Nephron progenitor cell (in vitro differentiated cells): ENCODE data around the gene PRDM11.

Experiments used
- DNase-seq: peaks from one replicate; pipeline ENCODE4 v3.0.0; 2021
- H3K27ac Mint-ChIP-seq: 2 replicates; pipeline ENCODE4 v1.8.0; 2021; ENCODE audit warnings: mild to moderate bottlenecking, moderate library complexity, mixed read lengths
- H3K27me3 Mint-ChIP-seq: 2 replicates; pipeline ENCODE4 v1.8.0; 2021; ENCODE audit warnings: mild to moderate bottlenecking, low read depth, mixed read lengths; ENCODE audit not compliant: poor library complexity
- H3K36me3 Mint-ChIP-seq: 2 replicates; pipeline ENCODE4 v1.8.0; 2021; ENCODE audit warnings: low read depth, mixed read lengths
- H3K4me1 Mint-ChIP-seq: 2 replicates; pipeline ENCODE4 v1.8.0; 2021; ENCODE audit warnings: mixed read lengths
- H3K4me3 Mint-ChIP-seq: 2 replicates; pipeline ENCODE4 v1.8.0; 2021; ENCODE audit warnings: mild to moderate bottlenecking, moderate library complexity, mixed read lengths
- H3K9me3 Mint-ChIP-seq: 2 replicates; pipeline ENCODE4 v1.8.0; 2021; ENCODE audit warnings: mild to moderate bottlenecking, moderate library complexity, mixed read lengths
- TF ChIP-seq, protein P1 (sequence below): fragments of 200-600 bp; sonication (generic); IDR thresholded peaks from 2 replicates; pipeline ENCODE4 v1.5.0; 2021; ENCODE audit warnings: antibody characterized with exemption

PRDM11 gene

DNA sequence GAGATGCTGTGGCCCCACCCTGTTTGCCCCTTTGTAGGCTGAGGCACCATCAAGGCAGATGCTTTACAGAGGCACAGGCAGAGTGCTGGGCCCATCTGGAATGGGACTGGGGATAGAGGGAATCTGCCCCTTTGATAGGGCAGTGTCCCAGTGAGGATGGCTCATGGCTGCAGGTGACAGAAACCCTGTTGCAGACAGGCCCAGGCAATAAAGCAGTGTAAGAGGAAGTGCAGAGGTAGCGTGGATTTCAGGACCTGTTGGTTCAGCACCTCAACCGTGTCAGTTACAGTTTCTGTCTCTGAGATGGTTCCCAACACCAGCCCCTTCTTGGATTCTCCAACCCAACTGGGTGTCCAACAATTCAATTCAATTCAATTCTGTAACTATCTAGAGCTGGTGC lies 25.1 kb downstream of the PRDM11 start:
- no peaks in the 10 kb centered on the region for H3K36me3 Mint-ChIP-seq
- no peak for DNase-seq
- H3K4me1 Mint-ChIP-seq = peaks cover 6% of the 10 kb centered on the region
- H3K9me3 Mint-ChIP-seq = no peaks in the 10 kb centered on the region
- peaks cover 11% of the 10 kb centered on the region for H3K27me3 Mint-ChIP-seq
- no peak overlapping the region for H3K4me3 Mint-ChIP-seq
- no peak overlapping the region for H3K27ac Mint-ChIP-seq
- TF ChIP-seq, protein P1, sequence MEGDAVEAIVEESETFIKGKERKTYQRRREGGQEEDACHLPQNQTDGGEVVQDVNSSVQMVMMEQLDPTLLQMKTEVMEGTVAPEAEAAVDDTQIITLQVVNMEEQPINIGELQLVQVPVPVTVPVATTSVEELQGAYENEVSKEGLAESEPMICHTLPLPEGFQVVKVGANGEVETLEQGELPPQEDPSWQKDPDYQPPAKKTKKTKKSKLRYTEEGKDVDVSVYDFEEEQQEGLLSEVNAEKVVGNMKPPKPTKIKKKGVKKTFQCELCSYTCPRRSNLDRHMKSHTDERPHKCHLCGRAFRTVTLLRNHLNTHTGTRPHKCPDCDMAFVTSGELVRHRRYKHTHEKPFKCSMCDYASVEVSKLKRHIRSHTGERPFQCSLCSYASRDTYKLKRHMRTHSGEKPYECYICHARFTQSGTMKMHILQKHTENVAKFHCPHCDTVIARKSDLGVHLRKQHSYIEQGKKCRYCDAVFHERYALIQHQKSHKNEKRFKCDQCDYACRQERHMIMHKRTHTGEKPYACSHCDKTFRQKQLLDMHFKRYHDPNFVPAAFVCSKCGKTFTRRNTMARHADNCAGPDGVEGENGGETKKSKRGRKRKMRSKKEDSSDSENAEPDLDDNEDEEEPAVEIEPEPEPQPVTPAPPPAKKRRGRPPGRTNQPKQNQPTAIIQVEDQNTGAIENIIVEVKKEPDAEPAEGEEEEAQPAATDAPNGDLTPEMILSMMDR = no peak

DNA sequence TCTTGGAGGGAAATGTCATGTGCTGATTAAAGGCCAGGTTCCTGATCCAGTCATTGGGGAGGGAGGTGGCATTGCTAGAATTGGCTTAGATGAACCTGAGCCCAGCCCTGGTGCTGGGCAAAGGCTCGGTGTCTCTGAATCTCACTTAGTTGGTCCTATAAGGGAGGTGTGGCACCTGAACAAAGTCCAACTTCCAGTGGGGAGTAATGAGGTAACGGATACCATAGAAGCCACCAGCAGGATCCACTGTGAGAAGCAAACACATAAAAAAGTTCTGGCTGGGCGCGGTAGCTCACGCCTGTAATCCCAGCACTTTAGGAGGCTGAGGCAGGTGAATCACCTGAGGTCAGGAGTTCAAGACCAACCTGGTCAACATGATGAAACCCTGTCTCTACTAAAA lies 26.6 kb downstream of the PRDM11 start:
- no peak overlapping the region for H3K27ac Mint-ChIP-seq
- peaks cover 6% of the 10 kb centered on the region for H3K4me1 Mint-ChIP-seq
- no peak for DNase-seq
- H3K4me3 Mint-ChIP-seq = no peak overlapping the region
- H3K9me3 Mint-ChIP-seq = no peaks in the 10 kb centered on the region
- TF ChIP-seq, protein P1 = no peak
- peaks cover 20% of the 10 kb centered on the region for H3K27me3 Mint-ChIP-seq
- H3K36me3 Mint-ChIP-seq = no peaks in the 10 kb centered on the region

DNA sequence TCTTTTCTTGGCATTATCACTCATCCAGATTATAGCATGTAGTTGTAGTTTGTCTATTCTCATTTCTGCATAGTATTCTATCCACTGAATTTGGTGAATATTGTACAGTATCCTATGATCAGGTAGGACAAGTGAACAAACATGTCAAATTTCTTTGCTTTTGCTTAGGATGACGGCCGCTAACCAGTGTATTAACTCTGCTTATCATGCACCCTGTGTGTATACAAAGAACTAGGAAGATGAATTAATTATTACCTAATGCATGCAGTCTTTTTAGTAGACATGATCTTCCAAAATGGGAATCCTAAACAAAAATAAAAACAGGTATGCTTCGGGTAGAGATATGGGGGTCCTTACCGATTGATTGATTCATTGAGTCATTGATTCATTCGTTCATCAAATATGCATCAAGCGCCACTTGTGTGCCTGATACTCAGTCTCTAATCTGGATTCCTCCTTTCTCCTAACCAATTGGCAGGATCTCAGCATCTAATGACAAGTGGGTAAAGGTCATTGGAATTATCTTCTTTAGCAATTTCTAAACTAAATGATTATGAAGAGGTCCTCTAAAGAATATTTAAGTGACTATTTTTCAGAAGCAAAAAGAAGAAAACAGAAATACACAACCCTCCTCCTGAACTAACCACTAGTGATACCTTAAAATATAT lies 27.9 kb downstream of the PRDM11 start:
- Mint-ChIP-seq H3K9me3 (no peaks in the 10 kb centered on the region), H3K27ac (no peak overlapping the region), H3K4me1 (peaks cover 12% of the 10 kb centered on the region), H3K36me3 (no peaks in the 10 kb centered on the region), H3K4me3 (no peak overlapping the region), H3K27me3 (peaks cover 27% of the 10 kb centered on the region)
- TF ChIP-seq, protein P1 = no peak
- DNase-seq = no peak

DNA sequence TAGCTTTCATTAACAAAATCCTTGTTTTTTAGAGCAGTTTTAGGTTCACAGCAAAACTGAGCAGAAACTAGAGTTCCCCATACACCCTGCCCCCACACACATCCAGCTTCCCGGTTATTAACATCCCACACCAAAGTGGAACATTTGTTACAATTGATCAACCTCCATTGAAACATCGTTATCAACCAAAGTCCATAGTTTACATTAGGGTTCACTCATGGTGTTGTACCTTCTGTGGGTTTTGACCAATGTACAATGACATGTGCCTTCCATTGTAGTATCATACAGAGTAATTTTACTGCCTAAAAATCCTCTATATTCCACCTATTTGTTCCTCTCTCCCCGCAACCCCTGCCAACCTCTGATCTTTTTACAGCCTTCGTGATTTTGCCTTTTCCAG lies 28.5 kb downstream of the PRDM11 start:
- H3K4me3 Mint-ChIP-seq = no peak overlapping the region
- H3K9me3 Mint-ChIP-seq = no peaks in the 10 kb centered on the region
- H3K36me3 Mint-ChIP-seq = no peaks in the 10 kb centered on the region
- no peak overlapping the region for H3K27ac Mint-ChIP-seq
- TF ChIP-seq, protein P1 = no peak
- peaks cover 24% of the 10 kb centered on the region for H3K27me3 Mint-ChIP-seq
- no peak for DNase-seq
- peaks cover 17% of the 10 kb centered on the region for H3K4me1 Mint-ChIP-seq

DNA sequence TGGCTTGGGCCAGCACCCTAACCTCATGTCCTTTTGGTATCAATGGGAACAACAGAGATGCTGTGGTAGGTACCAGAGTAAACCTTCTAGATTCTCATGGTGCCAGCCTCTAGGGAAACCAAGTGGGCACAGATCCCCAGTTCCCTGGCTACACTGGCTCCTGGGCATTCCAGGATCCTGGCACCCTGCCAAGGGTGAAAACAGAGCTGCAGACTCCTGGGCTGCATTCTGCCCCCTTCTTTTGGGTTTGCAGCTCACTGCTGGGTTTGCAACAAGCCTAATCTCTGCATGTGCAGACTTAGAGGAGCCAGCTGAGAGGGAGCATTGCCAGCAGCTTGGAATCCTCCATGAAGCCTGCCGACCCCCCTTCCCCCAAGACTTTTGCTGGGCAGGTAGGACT lies 30.6 kb downstream of the PRDM11 start:
- H3K9me3 Mint-ChIP-seq = no peaks in the 10 kb centered on the region
- H3K27me3 Mint-ChIP-seq = peaks cover 17% of the 10 kb centered on the region
- H3K27ac Mint-ChIP-seq = no peak overlapping the region
- no peak for DNase-seq
- H3K36me3 Mint-ChIP-seq = no peaks in the 10 kb centered on the region
- TF ChIP-seq, protein P1 = no peak
- H3K4me1 Mint-ChIP-seq = peaks cover 22% of the 10 kb centered on the region
- no peak overlapping the region for H3K4me3 Mint-ChIP-seq

DNA sequence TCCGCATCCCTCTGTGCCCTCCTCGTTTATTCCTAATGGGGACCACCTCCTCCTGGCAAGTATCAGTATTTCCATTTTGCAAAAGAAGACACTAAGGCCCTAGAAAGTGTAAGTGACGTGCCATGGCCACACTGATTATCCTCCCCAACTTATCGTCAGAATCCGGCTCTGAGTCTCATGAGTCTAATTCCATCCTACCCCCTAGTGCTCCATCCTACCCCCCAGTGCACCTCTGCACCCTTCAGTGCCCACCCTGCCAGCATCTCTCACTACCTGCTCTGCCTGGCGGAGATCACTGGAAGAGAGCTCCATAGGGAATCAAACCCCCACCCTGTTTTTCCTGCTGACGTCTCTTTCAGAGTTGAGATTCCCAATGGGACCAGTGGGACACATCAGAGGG lies 31.8 kb downstream of the PRDM11 start:
- DNase-seq = no peak
- Mint-ChIP-seq H3K4me1 (peaks cover 25% of the 10 kb centered on the region), H3K27ac (no peak overlapping the region), H3K36me3 (no peaks in the 10 kb centered on the region), H3K27me3 (peaks cover 16% of the 10 kb centered on the region), H3K4me3 (no peak overlapping the region), H3K9me3 (no peaks in the 10 kb centered on the region)
- TF ChIP-seq, protein P1 = no peak
